Effector memory CD8-positive, alpha-beta T cell (primary cell): ENCODE data around the gene TSKU.
"Not testable (repeated sequence)": the region's sequence is repeated elsewhere in the genome, so short reads cannot be mapped to it uniquely, and the experiment has no call there.

ENCODE experiments used
- ATAC-seq: fragments of 150-1000 bp; cut with Tn5 transposase; replicated peaks from 2 replicates; pipeline ENCODE4 v1.10.0; 2021; ENCODE audit warnings: mild to moderate bottlenecking, moderate library complexity
- DNase-seq, 3 experiments: peaks; one replicate each; pipeline ENCODE4 v3.0.0; 2021
- H3K27ac Mint-ChIP-seq, 2 donors: one replicate each; pipeline ENCODE4 v1.8.0; 2022; ENCODE audit warnings: mild to moderate bottlenecking in 2 of 2, mixed read lengths in 2 of 2, moderate library complexity in 2 of 2
- H3K27me3 Mint-ChIP-seq, 2 donors: one replicate each; pipeline ENCODE4 v1.8.0; 2022; ENCODE audit warnings: mixed read lengths in 2 of 2
- H3K36me3 Mint-ChIP-seq: one replicate; pipeline ENCODE4 v1.8.0; 2022; ENCODE audit warnings: mild to moderate bottlenecking, moderate library complexity, mixed read lengths; ENCODE audit not compliant: insufficient read depth
- H3K4me1 Mint-ChIP-seq, 2 donors: one replicate each; pipeline ENCODE4 v1.8.0; 2022; ENCODE audit warnings: low read depth in 2 of 2, mixed read lengths in 2 of 2
- H3K4me3 Mint-ChIP-seq, 2 donors: one replicate each; pipeline ENCODE4 v1.8.0; 2022; ENCODE audit warnings: mild to moderate bottlenecking in 2 of 2, mixed read lengths in 2 of 2, moderate library complexity in 2 of 2
- H3K9me3 Mint-ChIP-seq, 2 donors: one replicate each; pipeline ENCODE4 v1.8.0; 2022; ENCODE audit warnings: mixed read lengths in 2 of 2

Gene TSKU

GRCh38 chr11:76808996-76809395 is 25.8 kb downstream of the TSKU start:
- Mint-ChIP-seq H3K4me1 (peaks cover 3 to 12% of the 10 kb centered on the region in 2 donors), H3K27me3 (peaks cover 50 to 55% of the 10 kb centered on the region in 2 donors), H3K9me3 (no peaks in the 10 kb centered on the region), H3K36me3 (no peaks in the 10 kb centered on the region), H3K4me3 (no peak overlapping the region), H3K27ac (no peak overlapping the region)
- ATAC-seq (no peak), DNase-seq (no peak)

GRCh38 chr11:76810151-76810853 is 27.1 kb downstream of the TSKU start:
- H3K27me3 Mint-ChIP-seq: peaks cover 38 to 44% of the 10 kb centered on the region in 2 donors
- no peak overlapping the region for H3K27ac Mint-ChIP-seq
- no peak for DNase-seq
- no peaks in the 10 kb centered on the region for H3K36me3 Mint-ChIP-seq
- ATAC-seq: no peak
- peaks cover 0 to under 1% of the 10 kb centered on the region in 2 donors for H3K9me3 Mint-ChIP-seq
- H3K4me3 Mint-ChIP-seq: no peak overlapping the region
- H3K4me1 Mint-ChIP-seq: peaks cover 3 to 12% of the 10 kb centered on the region in 2 donors

DNA sequence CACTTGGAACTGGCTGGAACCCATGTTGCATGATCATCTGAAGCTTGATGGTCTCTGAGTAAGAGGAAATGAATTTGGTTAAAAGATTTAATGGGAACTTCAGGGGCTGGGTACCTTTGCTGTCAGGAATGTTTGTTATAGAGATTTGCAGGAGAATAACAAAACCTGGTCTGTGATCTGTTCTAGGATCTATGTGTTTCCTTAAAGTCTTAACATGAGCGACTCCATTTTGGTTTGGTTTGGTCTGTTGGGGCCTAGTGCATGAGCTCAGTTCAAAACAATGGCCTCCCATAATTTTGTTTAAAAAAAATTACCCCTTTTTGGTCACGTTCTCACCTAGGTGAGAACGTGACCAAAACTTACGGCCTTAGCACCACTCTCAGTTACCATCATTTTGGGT is 28.1 kb downstream of the TSKU start:
- no peak for DNase-seq
- peaks cover 28 to 44% of the 10 kb centered on the region in 2 donors for H3K27me3 Mint-ChIP-seq
- peaks cover 3 to 9% of the 10 kb centered on the region in 2 donors for H3K4me1 Mint-ChIP-seq
- no peak overlapping the region for H3K4me3 Mint-ChIP-seq
- H3K27ac Mint-ChIP-seq: no peak overlapping the region
- peaks cover 2 to 4% of the 10 kb centered on the region in 2 donors for H3K9me3 Mint-ChIP-seq
- ATAC-seq: no peak
- no peaks in the 10 kb centered on the region for H3K36me3 Mint-ChIP-seq

DNA sequence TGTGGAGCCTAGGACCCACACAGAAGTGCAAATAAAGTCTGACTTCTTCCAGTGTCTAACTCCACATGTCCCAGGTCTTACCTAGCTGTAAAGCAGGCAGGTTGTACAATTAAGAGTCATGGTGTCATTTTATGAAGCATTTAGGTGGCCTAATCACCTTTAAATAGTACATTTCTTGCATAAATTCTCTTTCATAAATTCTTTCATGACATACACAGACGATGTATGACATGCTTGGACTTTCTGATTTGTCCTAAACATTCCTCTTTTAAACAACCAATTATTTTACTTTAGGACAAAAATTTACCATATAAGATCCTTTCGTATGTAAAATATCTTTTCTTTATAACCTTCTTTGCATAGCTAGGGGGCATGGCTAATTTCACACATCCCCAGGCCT is 31.3 kb downstream of the TSKU start:
- no peak for ATAC-seq
- H3K36me3 Mint-ChIP-seq: no peaks in the 10 kb centered on the region
- H3K27me3 Mint-ChIP-seq: peaks cover 3 to 35% of the 10 kb centered on the region in 2 donors

DNA sequence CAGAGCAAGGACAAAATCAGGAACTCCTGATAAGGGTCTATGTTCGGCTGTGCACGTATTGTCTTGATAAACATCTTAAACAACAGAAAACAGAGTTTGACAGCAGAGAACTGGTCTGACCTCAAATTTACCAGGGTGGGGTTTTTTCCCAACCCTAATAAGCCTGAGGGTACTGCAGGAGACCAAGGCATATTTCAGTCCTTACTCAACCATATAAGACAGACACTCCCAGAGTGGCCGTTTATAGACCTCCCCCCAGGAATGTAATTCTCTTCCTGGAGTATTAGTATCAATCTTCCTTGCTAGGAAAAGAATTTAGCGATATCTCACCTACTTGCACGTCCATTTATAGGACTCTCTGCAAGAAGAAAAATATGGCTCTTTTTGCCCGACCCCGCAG is 32.5 kb downstream of the TSKU start:
- not testable (repeated sequence) for H3K4me1 Mint-ChIP-seq, ATAC-seq, DNase-seq, H3K36me3 Mint-ChIP-seq, H3K9me3 Mint-ChIP-seq, H3K27ac Mint-ChIP-seq, H3K4me3 Mint-ChIP-seq
- H3K27me3 Mint-ChIP-seq: peaks cover 8 to 34% of the 10 kb centered on the region in 2 donors

More for the DNA sequence above, 31.3 kb downstream of the TSKU start:
- Mint-ChIP-seq H3K4me3 (no peak overlapping the region), H3K9me3 (peaks cover 2 to 8% of the 10 kb centered on the region in 2 donors), H3K27ac (no peak overlapping the region), H3K4me1 (peaks cover 0 to 3% of the 10 kb centered on the region in 2 donors)
- DNase-seq: no peak

GRCh38 chr11:76820184-76820566 is 37.0 kb downstream of the TSKU start:
- Mint-ChIP-seq H3K27me3 (peaks cover 8 to 34% of the 10 kb centered on the region in 2 donors), H3K27ac (no peak overlapping the region), H3K4me1 (no peaks in the 10 kb centered on the region), H3K4me3 (no peak overlapping the region), H3K9me3 (peaks cover 2 to 8% of the 10 kb centered on the region in 2 donors), H3K36me3 (no peaks in the 10 kb centered on the region)
- ATAC-seq (no peak), DNase-seq (no peak)

- not testable (repeated sequence) for DNase-seq, H3K36me3 Mint-ChIP-seq, H3K4me1 Mint-ChIP-seq, ATAC-seq, H3K27ac Mint-ChIP-seq, H3K9me3 Mint-ChIP-seq, H3K4me3 Mint-ChIP-seq
- peaks cover 8 to 22% of the 10 kb centered on the region in 2 donors for H3K27me3 Mint-ChIP-seq
Measured at GRCh38 chr11:76821396-76821795, 38.2 kb downstream of the TSKU start.

DNA sequence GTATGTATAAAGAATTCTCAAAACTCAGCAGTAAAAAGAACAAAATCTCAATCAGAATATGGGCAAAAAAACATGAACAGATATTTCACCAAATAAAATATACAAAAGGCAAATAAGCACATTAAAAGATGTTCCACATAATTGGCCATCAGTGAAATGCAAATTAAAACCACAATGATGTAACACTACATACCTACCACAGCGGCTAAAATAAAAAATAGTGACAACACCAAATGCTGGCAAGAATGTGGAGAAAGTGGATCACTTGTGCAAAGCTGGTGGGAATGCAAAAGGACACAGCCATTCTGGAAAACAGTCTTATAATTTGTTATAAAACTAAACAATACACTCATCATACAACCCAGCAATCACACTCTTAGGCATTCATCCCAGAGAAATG is 39.2 kb downstream of the TSKU start:
- Mint-ChIP-seq H3K27ac (no peak overlapping the region), H3K9me3 (no peaks in the 10 kb centered on the region), H3K36me3 (no peaks in the 10 kb centered on the region), H3K27me3 (peaks cover 8 to 12% of the 10 kb centered on the region in 2 donors), H3K4me3 (no peak overlapping the region), H3K4me1 (no peaks in the 10 kb centered on the region)
- no peak for ATAC-seq
- DNase-seq: no peak

DNA sequence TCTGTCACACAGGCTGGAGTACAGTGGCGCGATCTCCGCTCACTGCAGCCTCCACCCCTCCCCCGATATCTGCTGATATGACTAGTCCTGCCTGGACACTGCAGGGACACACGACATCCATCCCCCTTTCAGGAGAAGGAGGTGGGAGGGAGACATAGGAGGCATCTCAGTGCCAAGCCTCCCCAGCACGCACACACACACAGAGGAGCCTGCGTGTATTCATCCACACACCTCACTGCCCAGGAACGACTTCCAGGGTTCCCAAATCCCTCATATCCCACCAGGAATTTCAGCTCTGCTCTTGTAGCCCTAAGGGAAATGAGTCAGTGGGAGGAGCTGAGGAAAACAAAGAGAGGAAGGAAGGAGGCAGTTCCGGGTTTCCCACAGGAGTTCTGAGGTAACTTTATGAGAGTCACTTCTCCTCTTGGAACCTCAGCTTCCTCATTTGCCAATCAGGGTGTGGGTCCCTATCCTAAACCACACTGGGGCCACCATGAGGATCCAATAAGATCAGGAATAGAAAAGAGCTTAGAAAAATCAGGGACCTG is 40.4 kb downstream of the TSKU start:
- no peak overlapping the region for H3K27ac Mint-ChIP-seq
- no peak overlapping the region for H3K4me3 Mint-ChIP-seq
- H3K4me1 Mint-ChIP-seq: no peaks in the 10 kb centered on the region
- DNase-seq (no peak), ATAC-seq (no peak)
- no peaks in the 10 kb centered on the region for H3K9me3 Mint-ChIP-seq
- H3K36me3 Mint-ChIP-seq: no peaks in the 10 kb centered on the region
- H3K27me3 Mint-ChIP-seq: peaks cover 8 to 9% of the 10 kb centered on the region in 2 donors

- DNase-seq: no peak
- Mint-ChIP-seq H3K27me3 (peaks cover 6 to 7% of the 10 kb centered on the region in 2 donors), H3K4me3 (no peak overlapping the region)
Measured at GRCh38 chr11:76824083-76824939, 41.2 kb downstream of the TSKU start.

GRCh38 chr11:76824980-76825725 is 42.0 kb downstream of the TSKU start:
- no peak overlapping the region for H3K27ac Mint-ChIP-seq
- H3K36me3 Mint-ChIP-seq: no peaks in the 10 kb centered on the region

More at GRCh38 chr11:76824083-76824939, 41.2 kb downstream of the TSKU start:
- Mint-ChIP-seq H3K4me1 (no peaks in the 10 kb centered on the region), H3K36me3 (no peaks in the 10 kb centered on the region), H3K9me3 (no peaks in the 10 kb centered on the region), H3K27ac (no peak overlapping the region)
- ATAC-seq: no peak

GRCh38 chr11:76825726-76826396 is 42.7 kb downstream of the TSKU start:
- no peaks in the 10 kb centered on the region for H3K9me3 Mint-ChIP-seq
- ATAC-seq (no peak), DNase-seq (no peak)
- H3K4me1 Mint-ChIP-seq: no peaks in the 10 kb centered on the region
- peaks cover 5 to 20% of the 10 kb centered on the region in 2 donors for H3K27me3 Mint-ChIP-seq
- H3K27ac Mint-ChIP-seq: no peak overlapping the region
- H3K4me3 Mint-ChIP-seq: no peak overlapping the region
- H3K36me3 Mint-ChIP-seq: no peaks in the 10 kb centered on the region

More at GRCh38 chr11:76824980-76825725, 42.0 kb downstream of the TSKU start:
- Mint-ChIP-seq H3K4me1 (no peaks in the 10 kb centered on the region), H3K27me3 (peaks cover 0 to 13% of the 10 kb centered on the region in 2 donors), H3K4me3 (no peak overlapping the region), H3K9me3 (no peaks in the 10 kb centered on the region)
- ATAC-seq: no peak
- no peak for DNase-seq
